RWPE1 (cell line): ENCODE measurements around the gene ARAP2.

ENCODE experiments used
- CTCF ChIA-PET: fragments of 350-600 bp; sonication (Branson Sonifier 250); formaldehyde crosslinking; extraction: SDS; loops from one replicate; lab custom pipeline; 2021; lab: Yijun Ruan, JAX
- POLR2A ChIA-PET: fragments of 400-600 bp; formaldehyde crosslinking; extraction: SDS; loops from one replicate; lab custom pipeline; 2020; ENCODE audit warnings: antibody characterized with exemption; ENCODE audit not compliant: low non-redundant PET; lab: Yijun Ruan, JAX
- DNase-seq: peaks from one replicate; pipeline ENCODE4 v3.0.0; 2012; ENCODE audit warnings: low spot score
- H3K27ac ChIP-seq: fragments of 450-650 bp; 2 replicates; pipeline ENCODE4 v1.5.1; 2017
- TF ChIP-seq, protein P1 (sequence below): fragments of 450-650 bp; conservative IDR thresholded peaks from 2 replicates; pipeline ENCODE4 v1.5.1; 2017; ENCODE audit warnings: low read depth, mild to moderate bottlenecking

The ARAP2 gene

DNA sequence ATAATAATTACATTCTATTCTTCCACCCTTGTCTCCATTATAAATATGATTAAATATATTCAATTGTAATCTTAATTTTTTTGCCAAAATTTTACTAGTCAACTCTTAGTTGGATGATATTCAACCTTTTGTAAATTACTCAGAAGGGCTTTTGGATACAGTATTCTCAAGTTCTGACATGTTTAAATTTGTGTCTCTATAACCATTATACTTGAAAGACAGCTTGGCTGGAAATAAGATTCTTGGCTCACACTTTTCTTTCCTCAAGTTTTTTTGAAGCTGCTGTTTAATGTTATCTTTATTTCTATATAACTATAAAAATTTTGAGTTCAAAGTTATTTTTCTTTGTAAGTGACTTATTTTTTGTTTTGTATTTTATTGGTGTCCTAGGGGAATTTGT, 214.4 kb downstream of the ARAP2 start:
- DNase-seq: no peak
- H3K27ac ChIP-seq: no peak overlapping the region
- POLR2A ChIA-PET: no interaction called here
- TF ChIP-seq, protein P1, sequence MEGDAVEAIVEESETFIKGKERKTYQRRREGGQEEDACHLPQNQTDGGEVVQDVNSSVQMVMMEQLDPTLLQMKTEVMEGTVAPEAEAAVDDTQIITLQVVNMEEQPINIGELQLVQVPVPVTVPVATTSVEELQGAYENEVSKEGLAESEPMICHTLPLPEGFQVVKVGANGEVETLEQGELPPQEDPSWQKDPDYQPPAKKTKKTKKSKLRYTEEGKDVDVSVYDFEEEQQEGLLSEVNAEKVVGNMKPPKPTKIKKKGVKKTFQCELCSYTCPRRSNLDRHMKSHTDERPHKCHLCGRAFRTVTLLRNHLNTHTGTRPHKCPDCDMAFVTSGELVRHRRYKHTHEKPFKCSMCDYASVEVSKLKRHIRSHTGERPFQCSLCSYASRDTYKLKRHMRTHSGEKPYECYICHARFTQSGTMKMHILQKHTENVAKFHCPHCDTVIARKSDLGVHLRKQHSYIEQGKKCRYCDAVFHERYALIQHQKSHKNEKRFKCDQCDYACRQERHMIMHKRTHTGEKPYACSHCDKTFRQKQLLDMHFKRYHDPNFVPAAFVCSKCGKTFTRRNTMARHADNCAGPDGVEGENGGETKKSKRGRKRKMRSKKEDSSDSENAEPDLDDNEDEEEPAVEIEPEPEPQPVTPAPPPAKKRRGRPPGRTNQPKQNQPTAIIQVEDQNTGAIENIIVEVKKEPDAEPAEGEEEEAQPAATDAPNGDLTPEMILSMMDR: no peak
- CTCF ChIA-PET: no interaction called here

DNA sequence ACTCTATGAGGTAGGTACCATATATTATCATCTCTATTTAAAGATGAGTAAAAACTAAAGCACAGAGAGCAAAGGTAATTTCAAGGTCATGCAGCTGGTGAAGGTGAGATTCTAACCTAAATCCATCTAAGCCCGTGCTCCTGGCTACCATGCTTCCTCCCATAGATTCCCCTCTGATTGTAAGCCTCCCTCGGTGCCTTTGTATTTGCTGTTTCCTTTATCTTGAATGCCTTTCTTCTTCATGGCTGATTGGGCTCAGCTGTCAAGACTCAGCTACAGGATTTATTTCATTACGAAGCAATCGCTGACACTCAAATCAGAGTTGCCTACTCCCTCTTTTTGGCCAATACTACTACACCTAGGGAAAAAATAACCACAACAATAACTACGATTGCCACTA, 217.1 kb downstream of the ARAP2 start:
- POLR2A ChIA-PET: no interaction called here
- CTCF ChIA-PET: no interaction called here
- DNase-seq: no peak
- H3K27ac ChIP-seq: no peak overlapping the region
- TF ChIP-seq, protein P1: no peak

DNA sequence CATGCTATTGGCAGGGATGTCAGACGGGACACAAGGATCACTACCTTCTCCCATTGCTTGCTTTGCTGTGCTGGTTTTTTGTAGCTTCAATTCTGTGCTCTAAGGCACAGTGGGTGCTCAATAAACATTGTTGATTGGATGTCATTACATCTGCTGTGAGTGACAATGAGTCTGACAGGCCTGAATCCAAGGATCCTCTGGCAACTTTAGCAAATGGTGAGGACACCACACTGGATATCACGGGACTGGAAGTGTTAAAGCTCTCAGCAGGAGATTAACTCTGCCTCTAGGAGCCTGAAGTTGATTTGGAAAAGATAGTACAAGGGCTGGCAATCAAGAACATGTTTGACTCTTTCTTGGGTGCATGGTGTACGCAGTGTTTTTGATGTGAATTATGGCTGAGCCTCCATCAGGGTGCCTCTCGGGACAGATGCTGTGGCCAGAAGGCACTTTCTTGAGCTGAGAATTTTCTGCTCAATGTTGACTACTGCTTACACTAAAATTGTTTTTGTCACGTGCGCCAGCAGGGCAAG, 217.9 kb downstream of the ARAP2 start:
- CTCF ChIA-PET: no interaction called here
- H3K27ac ChIP-seq: no peak overlapping the region
- POLR2A ChIA-PET: no interaction called here
- DNase-seq: no peak
- TF ChIP-seq, protein P1: no peak

DNA sequence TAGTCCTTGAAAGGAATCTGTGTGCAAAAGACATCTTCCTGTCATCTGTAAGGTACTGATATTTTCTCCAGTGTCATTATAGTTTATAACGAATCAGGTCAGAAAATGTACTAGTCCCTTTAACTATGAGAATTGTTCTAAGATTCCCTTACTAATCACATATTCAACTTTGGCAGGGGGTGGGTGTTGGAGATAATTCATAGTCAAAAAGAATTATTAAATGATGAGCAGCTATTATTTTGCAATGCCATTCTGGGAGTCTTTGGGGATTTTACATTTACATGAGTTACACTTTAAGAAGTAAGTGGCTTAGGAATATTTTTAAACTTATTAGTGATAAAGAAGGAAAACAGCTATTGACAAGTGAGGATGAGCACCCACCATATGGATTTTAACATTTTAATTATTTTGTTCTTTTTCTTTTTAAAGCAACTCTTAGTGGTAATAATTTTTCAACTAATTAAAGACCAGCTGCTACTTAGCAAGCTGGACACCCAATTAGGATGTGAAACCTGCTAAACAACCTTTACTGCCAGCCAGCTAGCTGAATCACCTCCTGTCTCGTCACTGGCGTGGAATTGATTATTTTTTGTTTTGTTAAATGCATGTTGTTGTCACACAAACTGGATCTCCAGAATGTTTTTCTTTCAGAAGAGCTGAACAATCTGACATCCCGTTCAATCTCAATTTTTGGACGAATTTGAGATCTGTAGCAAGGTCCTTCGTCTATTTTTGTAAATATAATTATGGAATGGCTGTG, 219.2 kb downstream of the ARAP2 start:
- peak; percentile 49 for DNase-seq
- ChIA-PET CTCF (interaction anchor here (0.6 kb wide), 1 partner anchor 339 kb away, joined by 5 read pairs; no protein-coding TSS in a partner anchor), POLR2A (no interaction called here)
- TF ChIP-seq, protein P1: no peak
- no peak overlapping the region for H3K27ac ChIP-seq

DNA sequence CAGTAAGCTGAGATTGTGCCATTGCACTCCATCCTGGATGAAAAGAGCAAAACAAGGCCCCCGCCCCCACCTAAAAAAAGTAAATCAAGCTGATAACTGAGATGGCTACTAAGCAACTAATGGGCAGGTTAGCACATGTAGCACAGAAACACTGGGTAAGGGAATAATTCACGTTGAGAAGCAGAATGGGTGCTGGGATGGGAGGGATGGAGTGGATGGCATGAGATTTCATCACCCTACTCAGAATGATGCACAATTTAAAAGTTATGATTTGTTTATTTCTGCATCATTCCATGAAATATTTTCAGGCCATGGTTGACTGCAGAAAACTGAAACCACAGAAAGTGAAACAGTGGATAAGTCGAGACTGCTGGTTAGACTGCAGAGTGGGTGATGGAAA, 224.0 kb downstream of the ARAP2 start:
- TF ChIP-seq, protein P1: no peak
- DNase-seq: peak; percentile 8
- no peak overlapping the region for H3K27ac ChIP-seq
- CTCF ChIA-PET: interaction anchor here (0.7 kb wide), 2 partner anchors 64 to 172 kb away, joined by 3 read pairs; no protein-coding TSS in a partner anchor
- POLR2A ChIA-PET: no interaction called here
